Vagina (tissue), 2 donors: ENCODE results near the gene PMM2. TPM values are rescaled to one million over a fixed set of nuclear protein-coding genes. Genes with fewer than 3 reads are reported as not detected.

Source experiments
- DNase-seq, 2 donors: peaks; one replicate each; pipeline ENCODE4 v3.0.0-alpha.2; 2017; ENCODE audit errors: extremely low spot score in 2 of 2
- H3K27ac ChIP-seq: fragments of 200-600 bp; sonication (generic); one replicate; pipeline ENCODE4 v1.5.1; 2019
- H3K27me3 ChIP-seq: fragments of 200-600 bp; sonication (generic); one replicate; pipeline ENCODE4 v1.5.1; 2019
- H3K36me3 ChIP-seq, 2 donors: fragments of 200-600 bp; sonication (generic); one replicate each; pipeline ENCODE4 v1.5.1; 2017 to 2019
- H3K4me1 ChIP-seq: fragments of 200-600 bp; sonication (generic); one replicate; pipeline ENCODE4 v1.5.1; 2019
- H3K4me3 ChIP-seq, 2 donors: fragments of 200-600 bp; sonication (generic); 1 replicate in 1 of 2; 2 replicates in 1 of 2; pipeline ENCODE4 v1.5.1; 2016 to 2019
- H3K9me3 ChIP-seq: fragments of 200-600 bp; sonication (generic); one replicate; pipeline ENCODE4 v1.5.1; 2019
- POLR2A ChIP-seq, 2 donors: fragments of 450-650 bp; IDR thresholded peaks; one replicate each; pipeline ENCODE4 v1.6.1; 2017; ENCODE audit warnings: antibody characterized with exemption in 2 of 2, mild to moderate bottlenecking in 2 of 2, moderate library complexity in 2 of 2
- POLR2AphosphoS5 ChIP-seq, 2 donors: sonication (generic); formaldehyde crosslinking; IDR thresholded peaks; one replicate each; pipeline ENCODE4 v1.9.0; 2017; ENCODE audit warnings: antibody characterized with exemption in 2 of 2, mild to moderate bottlenecking in 2 of 2, low read depth in 1 of 2; ENCODE audit not compliant: insufficient read depth in 1 of 2
- intact Hi-C: fragments of 100-400 bp; cut with DNase I; formaldehyde crosslinking; loops from one replicate; pipeline ENCODE4 v1.15.1; 2023
- total RNA-seq: library from RNA; depleted of rRNA; stranded (reverse); fragments of >200 nt; gene quantifications from one replicate; pipeline ENCODE4 v1.2.3, GENCODE V29; 2016
- TF ChIP-seq, protein P1 (sequence below), 3 experiments: fragments of 450-650 bp in 2 of 3; fragments of 200-600 bp in 1 of 3; sonication (generic) in 1 of 3; IDR thresholded peaks; one replicate each; pipeline ENCODE4 v1.5.1; 2017 to 2019; ENCODE audit warnings: antibody characterized with exemption in 3 of 3, mild to moderate bottlenecking in 2 of 3, moderate library complexity in 2 of 3

Gene PMM2
- total RNA-seq, 1 donor from 2014 or later, result 21.4 TPM

DNA sequence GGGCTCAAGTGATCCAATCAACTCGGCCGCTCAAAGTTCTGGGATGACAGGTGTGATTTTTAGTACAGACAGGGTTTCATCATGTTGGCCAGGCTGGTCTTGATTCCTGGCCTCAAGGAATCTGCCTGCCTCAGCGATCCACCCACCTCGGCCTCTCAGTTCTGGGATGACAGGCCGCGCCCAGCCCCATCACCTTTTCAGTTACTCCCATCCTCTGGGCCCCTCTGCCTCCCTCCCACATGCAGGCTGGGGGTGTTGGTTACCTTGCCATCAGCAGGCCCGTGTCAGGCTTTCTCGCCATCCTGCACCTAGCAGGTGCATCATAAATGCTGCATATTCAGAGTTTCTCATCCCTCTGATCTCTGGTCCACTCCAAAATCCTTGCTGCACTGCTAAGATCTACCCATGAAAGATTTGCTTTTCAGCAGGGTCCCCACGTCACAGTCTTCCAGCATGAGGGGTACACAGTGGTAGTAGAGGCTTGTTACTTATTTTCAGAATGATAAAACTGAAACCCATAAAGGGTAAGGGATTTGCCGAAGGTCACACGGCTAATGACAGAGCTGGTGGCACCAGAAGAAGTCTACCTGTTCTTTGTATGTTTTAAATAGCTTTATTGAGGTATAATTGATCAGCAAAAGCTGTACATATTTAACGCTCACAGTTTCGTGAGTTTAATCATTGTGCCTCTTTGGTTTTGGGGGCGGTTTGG, 16.6 kb downstream of the PMM2 start:
- no peak overlapping the region for H3K4me3 ChIP-seq
- H3K36me3 ChIP-seq, result peaks cover 0 to 83% of the 10 kb centered on the region in 2 donors
- H3K9me3 ChIP-seq, result no peaks in the 10 kb centered on the region
- no peak for DNase-seq
- intact Hi-C loops, result no loop called here
- H3K27ac ChIP-seq, result no peak overlapping the region
- TF ChIP-seq, protein P1, sequence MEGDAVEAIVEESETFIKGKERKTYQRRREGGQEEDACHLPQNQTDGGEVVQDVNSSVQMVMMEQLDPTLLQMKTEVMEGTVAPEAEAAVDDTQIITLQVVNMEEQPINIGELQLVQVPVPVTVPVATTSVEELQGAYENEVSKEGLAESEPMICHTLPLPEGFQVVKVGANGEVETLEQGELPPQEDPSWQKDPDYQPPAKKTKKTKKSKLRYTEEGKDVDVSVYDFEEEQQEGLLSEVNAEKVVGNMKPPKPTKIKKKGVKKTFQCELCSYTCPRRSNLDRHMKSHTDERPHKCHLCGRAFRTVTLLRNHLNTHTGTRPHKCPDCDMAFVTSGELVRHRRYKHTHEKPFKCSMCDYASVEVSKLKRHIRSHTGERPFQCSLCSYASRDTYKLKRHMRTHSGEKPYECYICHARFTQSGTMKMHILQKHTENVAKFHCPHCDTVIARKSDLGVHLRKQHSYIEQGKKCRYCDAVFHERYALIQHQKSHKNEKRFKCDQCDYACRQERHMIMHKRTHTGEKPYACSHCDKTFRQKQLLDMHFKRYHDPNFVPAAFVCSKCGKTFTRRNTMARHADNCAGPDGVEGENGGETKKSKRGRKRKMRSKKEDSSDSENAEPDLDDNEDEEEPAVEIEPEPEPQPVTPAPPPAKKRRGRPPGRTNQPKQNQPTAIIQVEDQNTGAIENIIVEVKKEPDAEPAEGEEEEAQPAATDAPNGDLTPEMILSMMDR (IDR thresholded peaks at IDR 0.05), result no peak
- no peak for TF ChIP-seq POLR2AphosphoS5 (IDR thresholded peaks at IDR 0.05; ENCODE audit: insufficient read depth in 1 of 2, low read depth in 1 of 2)
- TF ChIP-seq POLR2A (IDR thresholded peaks at IDR 0.05), result no peak
- H3K4me1 ChIP-seq, result no peaks in the 10 kb centered on the region
- H3K27me3 ChIP-seq, result no peaks in the 10 kb centered on the region

DNA sequence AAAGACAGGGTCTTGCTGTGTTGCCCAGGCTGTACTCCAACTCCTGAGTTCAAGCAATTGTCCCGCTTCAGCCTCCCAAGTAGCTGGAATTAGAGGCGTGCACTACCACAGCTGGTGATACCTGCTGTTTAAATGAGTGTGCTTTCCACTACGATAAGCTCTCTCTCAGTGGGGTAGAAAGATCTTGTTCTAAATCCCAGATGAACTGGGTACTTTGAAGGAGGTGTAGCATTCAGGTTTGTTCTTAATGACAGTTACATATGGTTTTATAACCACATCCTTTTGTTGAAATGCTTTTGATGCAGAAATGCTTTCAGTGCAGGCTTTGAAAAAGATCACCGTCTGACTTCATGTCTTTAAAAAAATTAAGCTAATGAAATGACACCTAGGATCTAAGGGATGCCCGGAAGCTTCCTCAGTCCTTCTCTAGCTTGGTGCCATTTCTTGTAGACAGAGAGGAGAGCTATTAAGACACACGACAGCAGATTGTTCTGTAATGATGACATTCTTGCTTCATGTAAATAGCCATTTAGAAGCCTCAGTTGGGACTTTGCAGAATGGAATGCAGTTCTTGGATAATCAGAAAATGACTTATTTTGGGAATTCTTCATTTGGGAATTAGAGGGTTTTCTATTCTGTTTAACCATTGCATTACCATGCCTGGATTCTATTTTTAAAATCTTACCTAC, 19.5 kb downstream of the PMM2 start:
- no peak overlapping the region for H3K27ac ChIP-seq
- peaks cover 0 to 62% of the 10 kb centered on the region in 2 donors for H3K36me3 ChIP-seq
- DNase-seq, result no peak
- intact Hi-C loops, result no loop called here
- H3K27me3 ChIP-seq, result no peaks in the 10 kb centered on the region
- no peaks in the 10 kb centered on the region for H3K4me1 ChIP-seq
- TF ChIP-seq, protein P1 (IDR thresholded peaks at IDR 0.05), result no peak
- TF ChIP-seq POLR2AphosphoS5 (IDR thresholded peaks at IDR 0.05; ENCODE audit: insufficient read depth in 1 of 2, low read depth in 1 of 2), result no peak
- no peak overlapping the region for H3K4me3 ChIP-seq
- no peaks in the 10 kb centered on the region for H3K9me3 ChIP-seq

DNA sequence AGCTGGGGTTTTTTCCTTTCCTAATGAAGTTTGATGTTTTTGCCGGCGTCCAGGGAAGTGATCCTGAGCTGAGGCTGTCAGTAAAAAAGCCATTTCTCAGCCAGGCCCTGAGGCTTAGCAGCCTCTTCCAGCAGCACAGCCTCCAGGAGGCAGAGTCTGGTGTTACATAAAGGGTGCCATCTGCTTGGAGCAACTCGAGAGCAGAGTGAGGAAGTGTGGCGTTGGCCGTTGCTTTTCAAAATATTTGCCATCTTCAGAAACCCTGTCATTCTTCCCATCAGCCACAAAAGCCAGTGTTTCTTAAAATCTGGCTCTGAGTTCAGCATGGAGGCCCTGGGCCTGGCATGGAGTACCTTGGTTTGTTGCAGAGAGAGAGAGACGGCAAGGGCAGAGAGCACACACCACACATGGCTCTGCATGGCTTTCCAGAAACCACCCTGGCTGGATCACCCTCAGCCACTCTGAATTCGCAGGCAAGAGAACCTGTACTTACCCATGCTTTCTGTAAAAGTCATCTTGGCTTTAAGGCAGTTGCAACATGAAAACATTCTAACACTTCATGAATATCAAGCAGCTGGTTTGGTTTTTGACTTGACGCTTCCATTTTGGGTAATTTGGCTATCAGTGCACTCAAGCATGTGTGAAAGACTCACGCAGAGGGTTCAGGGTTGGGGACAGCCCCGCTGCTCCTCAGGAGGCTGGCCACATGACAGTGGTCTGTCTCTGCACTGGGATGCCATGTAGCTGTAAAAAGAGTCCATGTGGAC, 21.0 kb downstream of the PMM2 start:
- intact Hi-C loops, result no loop called here
- H3K9me3 ChIP-seq, result no peaks in the 10 kb centered on the region
- H3K4me1 ChIP-seq, result no peaks in the 10 kb centered on the region
- peaks cover 0 to 46% of the 10 kb centered on the region in 2 donors for H3K36me3 ChIP-seq
- DNase-seq, result no peak
- H3K27ac ChIP-seq, result no peak overlapping the region
- TF ChIP-seq POLR2A (IDR thresholded peaks at IDR 0.05), result no peak
- TF ChIP-seq, protein P1 (IDR thresholded peaks at IDR 0.05), result no peak
- TF ChIP-seq POLR2AphosphoS5 (IDR thresholded peaks at IDR 0.05; ENCODE audit: insufficient read depth in 1 of 2, low read depth in 1 of 2), result no peak
- no peaks in the 10 kb centered on the region for H3K27me3 ChIP-seq
- no peak overlapping the region for H3K4me3 ChIP-seq

DNA sequence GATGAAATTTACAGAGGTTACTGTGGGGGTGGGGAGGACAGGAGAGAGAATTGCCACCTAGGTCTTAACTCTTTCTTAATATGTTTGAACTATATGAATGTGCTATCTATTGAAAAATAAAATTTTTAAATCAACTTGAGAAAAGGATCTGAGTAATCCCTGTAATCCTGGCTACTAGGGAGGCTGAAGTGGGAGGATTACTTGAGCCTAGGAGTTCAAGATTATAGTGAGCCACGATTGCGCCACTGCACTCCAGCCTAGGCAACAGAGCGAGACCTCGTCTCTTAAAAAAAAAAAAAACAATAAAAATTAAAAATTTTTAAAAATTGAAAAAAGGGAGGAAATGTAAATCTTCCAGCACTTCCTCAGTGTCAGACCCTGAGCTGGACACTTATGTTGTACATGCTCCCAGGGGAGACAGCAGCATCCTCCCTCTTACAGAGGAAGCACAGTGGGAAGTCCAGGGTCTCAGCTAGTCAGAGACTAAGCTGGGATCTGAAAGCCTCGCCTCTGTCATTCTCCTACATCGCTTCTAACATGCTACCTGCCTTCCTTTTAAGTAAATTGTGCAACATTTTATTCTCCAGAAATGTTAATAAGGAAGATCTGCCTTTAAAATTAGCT, 21.9 kb downstream of the PMM2 start:
- no peak overlapping the region for H3K27ac ChIP-seq
- intact Hi-C loops, result no loop called here
- H3K27me3 ChIP-seq, result no peaks in the 10 kb centered on the region
- no peak for DNase-seq
- H3K4me3 ChIP-seq, result no peak overlapping the region
- H3K9me3 ChIP-seq, result no peaks in the 10 kb centered on the region
- no peaks in the 10 kb centered on the region for H3K4me1 ChIP-seq
- peaks cover 0 to 37% of the 10 kb centered on the region in 2 donors for H3K36me3 ChIP-seq
- TF ChIP-seq POLR2AphosphoS5 (IDR thresholded peaks at IDR 0.05; ENCODE audit: insufficient read depth in 1 of 2, low read depth in 1 of 2), result no peak
- no peak for TF ChIP-seq POLR2A (IDR thresholded peaks at IDR 0.05)
- TF ChIP-seq, protein P1 (IDR thresholded peaks at IDR 0.05), result no peak
